HEK293T (cell line): ENCODE results near the gene HS3ST4.

ENCODE experiments used
- BHLHE40 ChIP-seq: fragments of 450-650 bp; IDR thresholded peaks from 2 replicates; pipeline ENCODE4 v1.6.1; 2016; ENCODE audit warnings: mild to moderate bottlenecking, moderate library complexity, borderline replicate concordance
- FOXK2 ChIP-seq: fragments of 450-650 bp; IDR thresholded peaks from 2 replicates; pipeline ENCODE4 v1.6.1; 2016; ENCODE audit warnings: mild to moderate bottlenecking
- NFRKB ChIP-seq: fragments of 450-650 bp; IDR thresholded peaks from 2 replicates; pipeline ENCODE4 v1.6.1; 2016; ENCODE audit warnings: mild to moderate bottlenecking, moderate library complexity
- SUZ12 ChIP-seq: fragments of 450-650 bp; IDR thresholded peaks from 2 replicates; pipeline ENCODE4 v1.6.1; 2016; ENCODE audit warnings: mild to moderate bottlenecking

GRCh38 chr16:25679511-25679910 is 12.2 kb upstream of the HS3ST4 start:
- TF ChIP-seq SUZ12 (no peak), BHLHE40 (no peak), NFRKB (no peak), FOXK2 (no peak)
